Measurements from ENCODE around the gene RFTN1.

RFTN1 gene

DNA sequence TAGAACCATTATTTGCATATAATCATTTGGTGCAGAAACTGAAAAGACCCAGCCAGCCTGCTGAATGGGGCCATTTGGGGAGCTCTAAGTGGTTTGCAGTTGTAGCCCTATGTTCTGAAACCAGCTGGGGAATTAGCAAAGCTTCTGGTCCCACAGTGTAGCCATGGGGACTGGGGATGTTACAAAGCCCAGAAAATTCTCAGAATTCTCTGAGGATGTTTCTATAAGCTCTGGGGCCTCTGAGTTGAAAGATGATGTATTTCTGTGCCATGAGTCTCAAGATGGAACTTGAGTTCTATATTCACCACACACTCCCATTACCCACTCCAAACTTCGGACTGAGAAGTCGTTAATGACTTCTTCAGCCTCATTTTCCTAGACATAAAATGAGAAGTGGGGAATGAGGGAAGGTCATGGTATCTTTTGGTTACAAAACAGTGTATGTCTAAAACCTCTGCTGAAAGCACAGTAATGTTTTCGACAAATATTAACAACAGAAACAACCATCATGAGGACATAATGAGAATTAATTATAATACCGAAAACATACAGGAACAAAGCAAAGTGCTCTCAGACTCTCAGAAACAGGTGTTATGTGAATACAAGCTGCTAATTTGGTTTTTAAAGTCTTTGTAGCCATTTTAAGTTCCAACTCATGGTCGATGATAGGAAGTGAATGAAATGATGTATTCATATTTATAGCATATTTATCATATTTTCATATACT is 89.4 kb downstream of the RFTN1 start:
- Mint-ChIP-seq H3K36me3 (ENCODE audit: low read depth) (peaks cover 76% of the 10 kb centered on the region), H3K4me1 (ENCODE audit: low read depth) (peaks cover 27% of the 10 kb centered on the region), H3K9me3 (no peaks in the 10 kb centered on the region), H3K27ac (no peak overlapping the region), H3K4me3 (no peak overlapping the region), H3K27me3 (no peaks in the 10 kb centered on the region)
- DNase-seq = no peak

DNA sequence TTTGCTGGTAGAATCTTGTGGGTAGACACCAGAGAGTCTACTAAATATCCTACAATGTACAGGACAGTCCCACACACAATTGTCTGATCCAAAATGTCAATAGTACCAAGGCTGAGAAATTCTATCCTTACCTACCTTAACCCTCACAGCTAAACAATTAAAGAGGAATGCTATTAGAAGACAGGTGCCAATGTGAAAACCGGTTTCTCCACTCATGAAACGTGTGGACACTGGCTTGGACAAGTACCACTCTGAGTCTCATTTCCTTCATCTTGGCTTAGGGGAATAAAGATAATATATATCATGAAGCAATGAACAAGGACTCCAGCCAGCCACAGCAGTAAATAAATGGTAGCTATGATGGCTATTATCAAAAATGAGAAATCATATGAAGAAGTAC is 90.2 kb downstream of the RFTN1 start:
- Mint-ChIP-seq H3K27ac (no peak overlapping the region), H3K36me3 (ENCODE audit: low read depth) (peaks cover 73% of the 10 kb centered on the region), H3K4me3 (no peak overlapping the region), H3K27me3 (no peaks in the 10 kb centered on the region), H3K9me3 (no peaks in the 10 kb centered on the region), H3K4me1 (ENCODE audit: low read depth) (peaks cover 31% of the 10 kb centered on the region)
- DNase-seq = no peak

DNA sequence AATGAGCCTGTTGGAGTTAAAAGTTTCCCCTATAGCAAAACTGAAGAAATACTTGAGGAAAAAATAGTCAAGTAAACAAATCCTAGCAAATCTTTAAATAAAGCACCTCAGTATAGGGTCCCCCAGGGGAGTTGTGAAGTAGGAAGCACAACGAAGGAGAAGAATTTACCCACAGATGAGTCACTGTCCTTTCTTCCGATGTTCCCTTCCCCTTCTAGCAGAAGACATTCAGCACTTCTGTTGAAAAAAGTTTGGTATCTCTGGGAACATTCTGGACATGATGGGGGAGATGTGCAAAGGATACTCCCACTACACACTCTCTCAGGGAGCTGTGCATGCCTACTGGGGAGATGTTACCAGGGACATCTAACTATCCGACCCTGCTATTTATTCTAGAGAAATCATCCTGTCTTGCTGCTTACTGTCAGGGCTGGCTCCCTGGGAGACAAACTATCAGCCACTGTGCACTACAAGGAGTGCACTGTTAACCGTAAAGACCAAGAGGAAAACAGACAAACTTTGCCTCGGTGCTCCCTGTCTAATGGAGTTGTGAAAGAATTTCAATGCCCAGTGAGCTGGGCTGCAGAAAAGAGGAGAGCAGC is 93.8 kb downstream of the RFTN1 start:
- Mint-ChIP-seq H3K27me3 (no peaks in the 10 kb centered on the region), H3K4me1 (ENCODE audit: low read depth) (peaks cover 44% of the 10 kb centered on the region), H3K36me3 (ENCODE audit: low read depth) (peaks cover 54% of the 10 kb centered on the region), H3K27ac (no peak overlapping the region), H3K9me3 (no peaks in the 10 kb centered on the region), H3K4me3 (no peak overlapping the region)
- DNase-seq = no peak

DNA sequence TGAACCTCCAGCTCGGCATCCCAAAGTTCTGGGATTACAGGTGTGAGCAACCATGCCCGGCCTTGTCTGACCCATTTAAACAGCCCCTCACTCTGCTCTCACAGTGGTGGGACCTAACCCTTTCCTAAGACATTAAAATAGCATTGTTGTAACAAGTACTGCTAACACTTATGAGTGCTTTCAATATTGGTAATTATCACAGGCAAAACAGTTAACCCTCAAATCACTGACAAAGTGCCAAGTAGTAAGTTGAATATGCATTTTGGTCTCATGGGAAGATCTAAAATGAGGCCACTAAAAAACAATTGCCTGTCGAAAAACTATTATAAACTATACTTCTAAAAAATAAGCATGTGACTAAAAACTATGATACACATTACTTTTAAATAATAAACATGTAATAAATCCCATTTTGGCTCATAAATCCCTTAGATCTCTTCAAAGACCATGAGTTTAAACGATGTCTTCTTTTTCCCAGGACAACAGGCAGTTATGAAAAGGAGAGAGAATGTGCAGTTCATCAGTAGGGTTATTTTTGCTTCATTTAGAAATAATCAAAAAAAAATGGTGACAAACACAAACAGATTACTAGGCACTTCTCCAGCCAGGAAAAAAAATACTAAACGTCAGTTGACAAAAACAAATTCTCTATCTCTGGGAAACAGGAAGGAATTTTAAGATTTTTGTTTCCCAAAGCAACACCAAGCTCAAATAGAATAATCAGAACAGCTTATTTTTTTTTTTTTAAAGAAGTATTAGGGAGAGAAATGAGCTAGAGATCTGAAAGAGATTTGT is 95.4 kb downstream of the RFTN1 start:
- peaks cover 56% of the 10 kb centered on the region for H3K36me3 Mint-ChIP-seq (ENCODE audit: low read depth)
- H3K27ac Mint-ChIP-seq = no peak overlapping the region
- no peak for DNase-seq
- H3K27me3 Mint-ChIP-seq = no peaks in the 10 kb centered on the region
- H3K4me3 Mint-ChIP-seq = no peak overlapping the region
- peaks cover 50% of the 10 kb centered on the region for H3K4me1 Mint-ChIP-seq (ENCODE audit: low read depth)
- no peaks in the 10 kb centered on the region for H3K9me3 Mint-ChIP-seq

DNA sequence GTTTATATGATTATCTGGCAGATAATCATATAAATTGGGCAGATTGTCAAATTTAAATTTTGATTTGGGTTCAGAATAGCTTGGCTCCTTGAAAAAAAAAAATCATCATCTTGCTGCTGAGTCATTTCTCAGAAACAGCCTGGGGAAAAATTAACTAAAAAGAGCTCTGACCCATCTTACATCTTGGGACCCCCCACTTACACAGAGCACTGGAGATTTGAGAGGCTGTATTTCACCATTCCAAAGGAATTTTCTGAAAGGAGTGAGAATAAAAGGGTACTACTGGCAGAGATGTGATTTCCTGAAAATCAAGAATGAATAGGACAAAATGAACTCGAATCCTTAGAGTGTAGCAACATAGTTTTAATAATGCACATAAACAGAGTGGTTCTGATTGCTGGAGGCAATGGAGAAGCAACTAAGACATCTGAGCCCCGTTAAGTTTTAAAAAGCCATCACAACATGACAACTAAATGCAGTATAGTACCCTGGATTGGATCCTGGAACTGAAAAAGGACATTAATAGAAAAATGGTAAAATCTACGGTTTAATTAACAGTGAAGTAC is 97.5 kb downstream of the RFTN1 start:
- no peaks in the 10 kb centered on the region for H3K9me3 Mint-ChIP-seq
- peak overlapping the region; percentile 11 for H3K27ac Mint-ChIP-seq
- no peak overlapping the region for H3K4me3 Mint-ChIP-seq
- DNase-seq = no peak
- peaks cover 55% of the 10 kb centered on the region for H3K36me3 Mint-ChIP-seq (ENCODE audit: low read depth)
- H3K27me3 Mint-ChIP-seq = no peaks in the 10 kb centered on the region
- H3K4me1 Mint-ChIP-seq (ENCODE audit: low read depth) = peaks cover 68% of the 10 kb centered on the region

DNA sequence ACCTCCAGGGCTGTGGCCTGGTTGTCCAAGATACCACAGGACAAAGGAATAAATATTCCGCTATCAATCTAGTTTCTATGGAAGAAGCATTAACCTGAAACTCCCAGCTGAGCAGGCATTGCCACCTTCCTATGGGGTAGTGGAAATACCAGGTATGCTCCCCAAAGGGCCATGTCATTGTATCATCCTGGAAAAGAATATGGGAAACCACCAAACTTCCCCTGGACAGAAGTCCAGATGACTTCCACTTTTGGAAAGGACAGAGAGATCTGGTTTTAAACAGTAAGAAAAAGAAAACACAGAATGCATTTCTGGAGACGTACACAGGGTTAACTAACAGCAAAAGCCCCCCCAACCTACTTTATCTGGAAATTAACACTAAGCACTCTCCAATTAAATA is 100.2 kb downstream of the RFTN1 start:
- H3K4me1 Mint-ChIP-seq (ENCODE audit: low read depth) = peaks cover 60% of the 10 kb centered on the region
- H3K27ac Mint-ChIP-seq = peak overlapping the region; percentile 2
- H3K36me3 Mint-ChIP-seq (ENCODE audit: low read depth) = peaks cover 48% of the 10 kb centered on the region
- H3K9me3 Mint-ChIP-seq = no peaks in the 10 kb centered on the region
- no peak for DNase-seq
- no peaks in the 10 kb centered on the region for H3K27me3 Mint-ChIP-seq
- H3K4me3 Mint-ChIP-seq = no peak overlapping the region

DNA sequence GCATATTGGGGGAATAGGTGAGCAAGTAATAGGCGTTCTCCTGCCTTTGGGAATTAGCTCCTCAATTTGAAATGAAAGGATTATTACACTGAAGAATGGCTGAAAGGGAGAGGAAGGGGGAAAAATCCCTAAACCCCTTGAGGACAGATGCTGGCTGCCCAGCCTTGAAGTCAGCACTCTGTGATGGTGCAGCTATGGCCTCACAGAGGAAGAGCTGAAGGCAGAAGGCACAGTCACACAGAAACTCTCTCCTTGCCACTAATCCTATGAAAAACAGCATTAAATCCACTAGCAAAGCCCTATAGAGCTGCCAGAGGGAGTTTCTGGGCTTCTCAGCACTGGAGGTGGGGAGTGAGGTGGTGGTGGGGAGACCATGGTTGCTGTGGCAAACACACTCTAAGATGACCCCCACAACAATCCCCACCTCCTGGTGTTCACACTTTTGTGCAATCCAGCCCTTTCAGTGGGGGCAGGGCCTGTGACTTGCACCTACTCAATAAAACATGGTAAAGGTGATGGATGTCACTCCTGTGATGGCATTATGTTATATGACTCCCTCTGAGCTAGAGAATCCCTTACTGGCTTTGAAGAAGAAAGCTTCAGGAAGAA is 101.2 kb downstream of the RFTN1 start:
- Mint-ChIP-seq H3K27me3 (no peaks in the 10 kb centered on the region), H3K9me3 (no peaks in the 10 kb centered on the region), H3K27ac (peak overlapping the region; percentile 55), H3K36me3 (ENCODE audit: low read depth) (peaks cover 55% of the 10 kb centered on the region), H3K4me1 (ENCODE audit: low read depth) (peaks cover 55% of the 10 kb centered on the region), H3K4me3 (no peak overlapping the region)
- DNase-seq = no peak

DNA sequence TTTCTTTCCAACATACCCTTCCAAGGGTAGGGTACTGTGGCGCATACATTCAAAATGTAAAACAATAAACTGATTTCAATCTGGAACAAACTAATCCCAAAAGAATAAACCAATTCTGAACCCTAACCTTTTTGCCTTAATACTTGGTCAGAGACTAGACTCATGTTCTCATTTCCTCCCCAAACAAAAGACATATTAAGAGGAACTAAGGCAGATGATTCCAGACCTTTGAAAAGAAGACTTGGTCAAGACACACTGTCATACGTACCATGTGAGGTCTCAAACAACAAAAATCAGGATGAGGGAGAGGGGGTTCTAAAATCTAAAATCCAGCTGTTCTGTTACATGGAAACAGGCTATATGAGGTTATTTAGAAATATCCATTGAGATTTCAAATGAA is 102.1 kb downstream of the RFTN1 start:
- H3K4me3 Mint-ChIP-seq = no peak overlapping the region
- H3K36me3 Mint-ChIP-seq (ENCODE audit: low read depth) = peaks cover 58% of the 10 kb centered on the region
- peak overlapping the region; percentile 13 for H3K27ac Mint-ChIP-seq
- no peak for DNase-seq
- peaks cover 58% of the 10 kb centered on the region for H3K4me1 Mint-ChIP-seq (ENCODE audit: low read depth)
- H3K9me3 Mint-ChIP-seq = no peaks in the 10 kb centered on the region
- no peaks in the 10 kb centered on the region for H3K27me3 Mint-ChIP-seq

DNA sequence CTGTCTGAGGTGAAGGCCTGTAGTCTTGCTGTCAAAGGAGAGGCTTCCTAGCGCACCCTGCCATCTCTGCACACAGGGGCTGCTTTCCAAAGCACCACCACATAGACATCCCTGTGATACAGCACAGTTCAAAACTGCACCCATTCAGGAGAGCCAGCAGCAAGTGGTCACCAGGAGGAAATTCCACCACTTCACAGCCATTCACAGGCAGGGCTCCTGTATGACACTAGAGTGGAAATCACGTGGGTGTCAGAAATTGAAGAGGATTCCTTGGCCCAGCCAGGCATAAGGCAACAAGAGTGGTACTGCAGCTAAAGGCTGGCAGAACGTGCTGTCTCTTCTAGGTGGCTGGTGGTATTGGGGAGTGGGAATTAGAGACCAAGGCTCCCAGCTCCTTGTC is 102.8 kb downstream of the RFTN1 start:
- H3K36me3 Mint-ChIP-seq (ENCODE audit: low read depth) = peaks cover 65% of the 10 kb centered on the region
- H3K9me3 Mint-ChIP-seq = no peaks in the 10 kb centered on the region
- no peak overlapping the region for H3K4me3 Mint-ChIP-seq
- H3K27ac Mint-ChIP-seq = peak overlapping the region; percentile 41
- H3K27me3 Mint-ChIP-seq = no peaks in the 10 kb centered on the region
- peaks cover 52% of the 10 kb centered on the region for H3K4me1 Mint-ChIP-seq (ENCODE audit: low read depth)
- DNase-seq = no peak

DNA sequence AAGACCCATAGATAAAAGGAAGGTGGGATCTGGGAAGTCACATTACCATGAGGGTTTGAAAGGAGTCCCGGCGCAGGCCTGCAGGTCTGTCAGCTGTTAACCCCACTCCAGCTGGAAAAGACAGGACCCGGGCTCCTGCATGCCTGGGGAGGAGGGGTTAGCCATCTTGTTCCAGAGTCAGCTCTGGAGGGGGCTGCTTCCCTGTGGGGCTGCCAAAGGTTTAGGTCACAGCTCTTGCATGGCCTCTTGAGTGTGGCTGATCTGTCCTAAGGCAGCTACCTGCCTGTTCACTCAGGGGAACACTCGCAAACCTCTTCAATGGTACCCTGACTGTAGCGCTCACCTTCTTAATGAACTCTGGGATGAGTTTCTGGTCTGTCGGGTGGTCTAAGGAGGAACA is 104.5 kb downstream of the RFTN1 start:
- Mint-ChIP-seq H3K4me1 (ENCODE audit: low read depth) (peaks cover 41% of the 10 kb centered on the region), H3K27ac (no peak overlapping the region), H3K4me3 (no peak overlapping the region)

DNA sequence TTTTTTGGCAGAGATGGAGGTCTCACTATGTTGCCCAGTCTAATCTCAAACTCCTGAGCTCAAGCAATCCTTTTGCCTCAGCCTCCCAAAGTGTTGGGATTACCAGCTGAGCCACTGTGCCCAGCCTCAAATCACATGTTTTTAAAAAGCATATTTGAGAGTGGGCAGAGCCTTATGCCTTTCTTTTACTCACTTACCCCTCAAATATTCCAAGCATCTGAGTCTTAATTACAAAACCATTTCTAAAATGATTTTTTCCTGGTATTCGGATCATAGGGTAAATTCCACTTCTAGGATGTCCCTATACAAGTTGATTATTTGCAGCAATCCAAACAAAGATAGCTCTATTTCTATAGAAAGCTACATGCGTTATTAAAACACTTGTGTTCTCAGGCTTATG is 106.1 kb downstream of the RFTN1 start:
- Mint-ChIP-seq H3K27me3 (no peaks in the 10 kb centered on the region), H3K4me3 (no peak overlapping the region), H3K9me3 (no peaks in the 10 kb centered on the region), H3K36me3 (ENCODE audit: low read depth) (peaks cover 65% of the 10 kb centered on the region), H3K27ac (no peak overlapping the region), H3K4me1 (ENCODE audit: low read depth) (peaks cover 35% of the 10 kb centered on the region)
- DNase-seq = no peak

More for the DNA sequence above, 104.5 kb downstream of the RFTN1 start:
- DNase-seq = no peak
- H3K9me3 Mint-ChIP-seq = no peaks in the 10 kb centered on the region
- H3K27me3 Mint-ChIP-seq = no peaks in the 10 kb centered on the region
- peaks cover 68% of the 10 kb centered on the region for H3K36me3 Mint-ChIP-seq (ENCODE audit: low read depth)

DNA sequence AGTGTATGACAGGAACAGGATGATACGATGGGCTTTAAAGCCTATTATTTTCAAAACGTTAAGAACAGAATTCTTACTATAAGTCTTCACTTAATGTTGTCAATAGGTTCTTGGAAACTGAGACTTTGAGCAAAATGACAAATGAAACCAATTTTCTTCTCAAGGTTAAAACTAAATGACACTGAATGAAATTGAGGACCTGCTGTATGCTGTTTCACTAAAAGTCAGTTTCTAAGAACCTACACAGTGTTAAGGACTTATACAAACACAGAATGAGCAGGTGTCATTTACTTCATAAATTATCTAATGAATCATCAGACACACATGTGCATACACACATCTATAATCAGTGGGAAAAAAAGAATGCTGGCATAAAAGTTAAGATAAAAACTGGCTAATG is 106.9 kb downstream of the RFTN1 start:
- H3K27ac Mint-ChIP-seq = peak overlapping the region; percentile 57
- no peaks in the 10 kb centered on the region for H3K9me3 Mint-ChIP-seq
- no peak overlapping the region for H3K4me3 Mint-ChIP-seq

DNA sequence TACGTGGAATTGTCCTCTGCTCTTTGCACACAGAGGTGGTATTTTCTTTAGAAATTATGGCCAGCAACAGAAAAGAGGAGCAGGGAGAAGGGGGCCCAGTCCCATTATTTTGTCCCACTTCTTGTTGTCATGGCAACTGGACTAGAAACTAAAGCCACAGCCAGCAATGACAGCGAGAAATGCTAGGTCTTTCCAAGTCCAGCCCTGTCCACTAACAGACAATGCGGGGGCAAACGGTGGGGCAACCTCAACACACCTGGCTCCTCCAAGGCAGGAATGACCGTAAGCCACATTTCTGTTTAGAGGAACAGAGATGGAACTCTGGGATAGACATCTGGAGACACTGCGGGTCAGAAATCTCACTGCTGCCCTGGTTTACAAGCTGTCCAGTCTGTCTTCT is 107.3 kb downstream of the RFTN1 start:
- no peak for DNase-seq
- peaks cover 72% of the 10 kb centered on the region for H3K36me3 Mint-ChIP-seq (ENCODE audit: low read depth)
- H3K4me3 Mint-ChIP-seq = no peak overlapping the region
- peak overlapping the region; percentile 30 for H3K27ac Mint-ChIP-seq
- peaks cover 33% of the 10 kb centered on the region for H3K4me1 Mint-ChIP-seq (ENCODE audit: low read depth)
- no peaks in the 10 kb centered on the region for H3K27me3 Mint-ChIP-seq
- no peaks in the 10 kb centered on the region for H3K9me3 Mint-ChIP-seq

More for the DNA sequence above, 106.9 kb downstream of the RFTN1 start:
- Mint-ChIP-seq H3K27me3 (no peaks in the 10 kb centered on the region), H3K4me1 (ENCODE audit: low read depth) (peaks cover 33% of the 10 kb centered on the region), H3K36me3 (ENCODE audit: low read depth) (peaks cover 68% of the 10 kb centered on the region)
- DNase-seq = no peak

DNA sequence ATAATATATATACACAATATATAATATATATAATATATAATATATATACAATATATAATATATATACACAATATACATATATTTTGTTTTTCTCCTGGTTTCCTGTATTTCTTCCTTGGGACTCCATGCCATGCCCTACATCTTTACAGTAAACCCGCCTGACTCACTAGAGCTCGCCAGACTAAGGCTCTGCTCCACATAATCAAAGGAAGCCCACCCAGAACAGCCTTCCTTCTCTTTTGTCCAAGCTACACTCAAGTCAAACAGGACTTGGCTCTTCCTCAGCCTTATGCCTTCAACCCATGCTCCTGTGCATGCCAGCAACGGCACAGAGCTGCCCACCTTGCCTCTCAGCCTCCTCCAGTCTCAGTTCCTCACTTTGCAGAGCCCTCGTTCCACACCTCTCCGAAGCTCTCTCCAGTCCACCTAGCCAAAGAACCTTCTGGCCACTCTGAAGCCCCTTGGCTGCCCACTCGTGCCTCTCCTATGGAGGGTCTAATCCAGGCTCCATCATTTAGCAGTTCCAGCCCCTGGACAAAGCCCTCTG is 109.1 kb downstream of the RFTN1 start:
- H3K27ac Mint-ChIP-seq = no peak overlapping the region
- H3K9me3 Mint-ChIP-seq = no peaks in the 10 kb centered on the region
- H3K27me3 Mint-ChIP-seq = no peaks in the 10 kb centered on the region
- peaks cover 42% of the 10 kb centered on the region for H3K4me1 Mint-ChIP-seq (ENCODE audit: low read depth)
- no peak overlapping the region for H3K4me3 Mint-ChIP-seq
- no peak for DNase-seq
- H3K36me3 Mint-ChIP-seq (ENCODE audit: low read depth) = peaks cover 88% of the 10 kb centered on the region

Measured in activated T-cell treated with anti-CD3 and anti-CD28 coated beads, Interleukin-2, amount 50 U/mL, for 24 hours (primary cell).